Chondrocyte (in vitro differentiated cells): Measurements from ENCODE around the gene ABL2. TPM values are rescaled to one million over a fixed set of nuclear protein-coding genes. Genes with fewer than 3 reads are reported as not detected.
A peak's percentile ranks its signal among the peaks of the same experiment; 100 is the strongest.
"Not testable (repeated sequence)": the region's sequence is repeated elsewhere in the genome, so short reads cannot be mapped to it uniquely, and the experiment has no call there.

ENCODE experiments used
- DNase-seq: peaks from one replicate; pipeline ENCODE4 v3.0.0; 2021; ENCODE audit warnings: mixed read lengths, low spot score
- H3K27ac Mint-ChIP-seq: one replicate; pipeline ENCODE4 v1.8.0; 2021; ENCODE audit warnings: mild to moderate bottlenecking, moderate library complexity, mixed read lengths; ENCODE audit not compliant: unreplicated experiment
- H3K27me3 Mint-ChIP-seq: 2 replicates; pipeline ENCODE4 v1.8.0; 2021; ENCODE audit warnings: low read depth, mixed read lengths
- H3K36me3 Mint-ChIP-seq: 2 replicates; pipeline ENCODE4 v1.8.0; 2021; ENCODE audit warnings: low read depth, mixed read lengths
- H3K4me1 Mint-ChIP-seq: 2 replicates; pipeline ENCODE4 v1.8.0; 2021; ENCODE audit warnings: low read depth, mild to moderate bottlenecking, mixed read lengths
- H3K4me3 Mint-ChIP-seq: one replicate; pipeline ENCODE4 v1.8.0; 2021; ENCODE audit warnings: mild to moderate bottlenecking, moderate library complexity, mixed read lengths; ENCODE audit not compliant: unreplicated experiment
- H3K9me3 Mint-ChIP-seq: 2 replicates; pipeline ENCODE4 v1.8.0; 2021; ENCODE audit warnings: low read depth, mixed read lengths
- CTCF ChIP-seq: fragments of 200-600 bp; sonication (generic); IDR thresholded peaks from 2 replicates; pipeline ENCODE4 v1.5.0; 2021; ENCODE audit warnings: antibody characterized with exemption, mild to moderate bottlenecking, moderate library complexity
- total RNA-seq: library from RNA; stranded (reverse); gene quantifications from 3 replicates; pipeline ENCODE4 v1.2.1, GENCODE V29; 2021

The ABL2 gene
- total RNA-seq, 1 donor from 2014 or later = 23.1 TPM

- Mint-ChIP-seq H3K4me1 (peaks cover 43% of the 10 kb centered on the region), H3K27me3 (no peaks in the 10 kb centered on the region), H3K36me3 (peaks cover 4% of the 10 kb centered on the region), H3K27ac (peak overlapping the region; percentile 49), H3K9me3 (no peaks in the 10 kb centered on the region), H3K4me3 (no peak overlapping the region)
- DNase-seq = no peak
- TF ChIP-seq CTCF = no peak
Observed at GRCh38 chr1:179137617-179138255, 91.7 kb downstream of the ABL2 start.

GRCh38 chr1:179135707-179136106 lies 93.8 kb downstream of the ABL2 start:
- not testable (repeated sequence) for H3K36me3 Mint-ChIP-seq, H3K4me3 Mint-ChIP-seq, H3K27ac Mint-ChIP-seq, H3K9me3 Mint-ChIP-seq, H3K27me3 Mint-ChIP-seq, DNase-seq
- peaks cover 31% of the 10 kb centered on the region for H3K4me1 Mint-ChIP-seq

- not testable (repeated sequence) for H3K36me3 Mint-ChIP-seq, H3K9me3 Mint-ChIP-seq, H3K27ac Mint-ChIP-seq
Observed at GRCh38 chr1:179135168-179135567, 94.3 kb downstream of the ABL2 start.

GRCh38 chr1:179129702-179130473 lies 99.6 kb downstream of the ABL2 start:
- TF ChIP-seq CTCF = no peak
- Mint-ChIP-seq H3K9me3 (no peaks in the 10 kb centered on the region), H3K36me3 (peaks cover 12% of the 10 kb centered on the region), H3K27me3 (no peaks in the 10 kb centered on the region), H3K27ac (peak overlapping the region; percentile 81), H3K4me1 (peaks cover 53% of the 10 kb centered on the region), H3K4me3 (no peak overlapping the region)
- no peak for DNase-seq

More at GRCh38 chr1:179135168-179135567, 94.3 kb downstream of the ABL2 start:
- H3K4me3 Mint-ChIP-seq, H3K27me3 Mint-ChIP-seq, DNase-seq: not testable (repeated sequence)
- peaks cover 31% of the 10 kb centered on the region for H3K4me1 Mint-ChIP-seq

- Mint-ChIP-seq H3K36me3 (peaks cover 13% of the 10 kb centered on the region), H3K27me3 (no peaks in the 10 kb centered on the region), H3K4me3 (no peak overlapping the region), H3K9me3 (no peaks in the 10 kb centered on the region), H3K4me1 (peaks cover 56% of the 10 kb centered on the region), H3K27ac (peak overlapping the region; percentile 57)
- DNase-seq = no peak
- no peak for TF ChIP-seq CTCF
Observed at GRCh38 chr1:179128520-179128919, 101.0 kb downstream of the ABL2 start.

- H3K27me3 Mint-ChIP-seq = no peaks in the 10 kb centered on the region
- peak overlapping the region; percentile 16 for H3K4me3 Mint-ChIP-seq
- TF ChIP-seq CTCF = no peak
- H3K27ac Mint-ChIP-seq = peak overlapping the region; percentile 81
- no peaks in the 10 kb centered on the region for H3K9me3 Mint-ChIP-seq
- peaks cover 56% of the 10 kb centered on the region for H3K4me1 Mint-ChIP-seq
- no peak for DNase-seq
- peaks cover 14% of the 10 kb centered on the region for H3K36me3 Mint-ChIP-seq
Observed at GRCh38 chr1:179127163-179127895, 102.1 kb downstream of the ABL2 start.
